GM19351 (cell line): ENCODE results near the gene WNT3.

ENCODE experiments used
- ATAC-seq: cut with Tn5 transposase; IDR thresholded peaks from one replicate; pipeline ENCODE4 v1.9.1; 2021; ENCODE audit warnings: mild to moderate bottlenecking, moderate library complexity; ENCODE audit not compliant: unreplicated experiment

The WNT3 gene

GRCh38 chr17:46836500-46836899 is 18.0 kb upstream of the WNT3 start:
- no peak for ATAC-seq

DNA sequence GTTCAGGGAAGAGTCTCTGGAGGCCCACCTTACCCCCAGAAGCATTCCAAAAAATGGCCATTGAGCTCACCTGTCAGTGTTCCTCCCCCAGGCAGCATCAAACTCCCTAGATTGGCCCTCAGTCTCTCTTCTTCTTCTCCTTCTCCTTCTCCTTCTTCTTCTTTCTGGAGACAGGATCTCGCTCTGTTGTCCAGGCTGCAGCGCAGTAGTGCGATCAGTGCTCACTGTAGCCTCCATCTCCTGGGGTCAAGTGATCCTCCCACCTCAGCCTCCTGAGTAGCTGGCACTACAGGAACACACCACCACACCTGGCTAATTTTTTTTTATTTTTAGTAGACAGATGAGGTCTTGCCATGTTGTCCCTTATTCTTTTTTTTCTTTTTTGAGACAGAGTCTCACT is 16.4 kb upstream of the WNT3 start:
- ATAC-seq: no peak

- no peak for ATAC-seq
Observed at GRCh38 chr17:46833840-46834208, 15.3 kb upstream of the WNT3 start.

GRCh38 chr17:46832945-46833839 is 14.7 kb upstream of the WNT3 start:
- ATAC-seq: no peak

- ATAC-seq: no peak
Observed at GRCh38 chr17:46832331-46832821, 13.9 kb upstream of the WNT3 start.

DNA sequence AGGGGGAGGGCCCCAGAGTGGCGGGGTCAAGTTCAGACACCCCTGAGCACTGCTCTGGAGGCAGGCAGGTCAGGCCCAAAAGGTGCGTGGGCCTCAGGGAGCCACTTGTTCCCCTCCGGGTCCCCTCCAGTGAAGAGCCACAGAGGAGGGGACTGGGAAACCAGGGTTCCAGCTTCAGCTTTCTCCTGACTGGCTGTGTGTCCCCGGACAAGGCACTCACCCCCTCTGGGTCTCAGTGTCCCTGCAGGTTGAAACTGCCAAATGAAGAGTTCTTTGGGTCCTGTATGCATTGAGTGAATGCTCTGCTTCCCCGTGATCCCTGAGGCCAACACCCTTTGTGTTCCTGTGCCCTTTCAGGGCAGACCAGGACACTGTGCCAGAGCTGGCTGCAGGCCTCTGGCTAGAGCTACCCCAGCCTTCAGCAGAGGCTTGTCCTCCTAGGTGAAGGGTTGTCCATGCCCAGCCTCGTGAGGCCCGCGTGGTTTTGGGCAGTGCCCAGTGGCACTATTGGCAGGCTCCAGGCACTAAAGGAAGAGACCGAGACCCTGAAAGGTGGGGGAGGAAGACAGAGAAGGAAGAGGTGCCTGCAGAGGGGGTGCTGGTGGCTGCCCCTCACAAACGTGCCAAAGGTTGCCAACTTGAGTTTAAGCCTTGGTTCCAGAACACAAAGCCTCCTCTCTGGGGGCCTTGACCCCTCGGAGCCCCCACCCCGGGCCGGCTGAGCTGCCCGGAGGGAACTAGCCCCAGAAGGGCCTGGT is 13.3 kb upstream of the WNT3 start:
- ATAC-seq: no peak

- ATAC-seq: no peak
Observed at GRCh38 chr17:46827274-46827673, 8.8 kb upstream of the WNT3 start.

DNA sequence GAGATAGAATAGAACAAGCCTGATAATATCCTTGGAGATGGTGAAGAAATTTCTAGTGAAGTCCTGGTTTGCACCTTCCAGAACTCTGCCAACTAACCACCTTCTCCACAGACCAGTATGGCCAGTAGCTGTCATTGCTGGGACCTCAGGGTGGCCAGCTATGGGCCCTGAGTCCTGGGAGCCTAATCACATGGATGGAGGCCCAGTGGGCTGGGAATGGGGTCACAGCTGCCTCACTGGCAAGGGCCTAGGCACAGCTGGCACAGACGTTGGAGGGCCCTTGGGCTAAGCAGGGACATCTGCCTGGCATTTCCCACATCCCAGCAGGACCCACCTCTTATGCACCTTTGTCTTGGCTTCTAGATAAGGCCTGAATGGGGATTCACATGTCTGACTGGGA is 7.6 kb upstream of the WNT3 start:
- no peak for ATAC-seq

- no peak for ATAC-seq
Observed at GRCh38 chr17:46823657-46824056, 5.2 kb upstream of the WNT3 start.

DNA sequence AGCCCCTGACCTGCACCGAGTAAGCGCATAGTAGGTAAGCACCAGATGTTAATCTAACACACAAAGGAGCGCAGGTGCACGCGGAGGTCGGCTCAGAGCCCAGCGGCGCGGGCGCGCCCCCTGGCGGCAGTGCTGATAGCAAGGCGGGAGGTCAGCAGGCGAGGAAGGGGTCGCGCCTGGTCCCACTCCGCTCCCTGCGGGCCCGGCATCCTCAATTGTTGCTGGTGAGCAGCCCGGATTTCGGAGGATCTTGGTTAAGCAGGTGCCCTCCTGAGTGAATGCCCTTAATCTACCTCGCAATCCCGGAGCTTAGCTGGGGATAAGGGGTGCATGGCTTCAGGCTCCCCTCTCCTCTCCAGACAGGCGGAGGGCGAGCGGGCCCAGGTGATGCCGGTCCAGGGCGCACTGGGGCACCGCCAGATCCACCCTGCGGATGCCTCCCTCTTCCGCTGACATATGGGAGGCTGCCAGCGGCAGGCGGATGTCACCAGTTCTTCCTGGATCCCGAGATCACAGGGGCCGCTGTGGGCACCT is 4.0 kb upstream of the WNT3 start:
- no peak for ATAC-seq

DNA sequence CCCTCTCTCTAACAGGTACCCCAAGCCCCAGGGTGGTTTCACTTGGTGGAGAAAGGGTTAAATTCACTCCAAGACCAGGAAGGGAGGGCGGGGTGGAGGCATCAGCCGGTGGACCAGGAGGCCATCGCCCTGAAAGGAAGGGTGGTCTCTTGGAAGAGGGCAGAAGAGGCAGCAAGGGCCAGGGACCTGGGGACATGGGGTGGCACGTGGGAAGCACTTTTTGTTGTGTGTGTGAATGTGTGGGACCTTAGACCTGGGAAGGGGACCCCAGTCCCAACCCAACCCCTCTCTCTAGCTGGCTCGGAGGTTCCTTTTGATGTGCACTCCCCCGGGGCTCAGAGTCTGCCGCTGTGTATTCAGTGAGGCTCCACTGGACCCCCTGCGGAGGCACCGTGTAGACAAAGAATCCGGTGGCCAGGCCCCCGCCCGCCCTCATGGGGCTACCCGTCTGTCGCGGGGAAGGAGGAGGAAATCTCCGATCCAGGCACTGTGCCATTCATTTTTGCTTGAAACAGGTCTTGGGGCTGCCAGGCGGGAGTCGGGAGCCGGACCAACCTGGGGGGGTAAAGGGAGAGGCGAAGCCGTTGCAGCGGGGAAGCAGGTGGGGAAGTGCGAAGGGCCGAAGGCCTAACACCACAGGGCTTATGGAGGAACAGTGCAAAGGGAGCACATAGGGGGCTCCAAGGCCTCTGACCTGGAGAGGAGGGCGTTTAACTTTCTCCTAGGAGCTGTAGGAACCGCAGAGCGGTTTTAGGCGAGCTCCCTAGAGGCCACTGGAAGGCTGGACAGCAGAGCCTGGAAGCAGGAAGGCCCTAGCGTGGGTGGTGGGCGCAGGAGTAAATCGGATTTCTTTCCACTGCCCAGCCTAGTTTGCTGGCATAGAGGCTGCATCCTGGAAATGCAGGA is 3.2 kb upstream of the WNT3 start:
- no peak for ATAC-seq

GRCh38 chr17:46820592-46821450 is 2.3 kb upstream of the WNT3 start:
- ATAC-seq: no peak

- no peak for ATAC-seq
Observed at GRCh38 chr17:46819906-46820351, 1.4 kb upstream of the WNT3 start.

DNA sequence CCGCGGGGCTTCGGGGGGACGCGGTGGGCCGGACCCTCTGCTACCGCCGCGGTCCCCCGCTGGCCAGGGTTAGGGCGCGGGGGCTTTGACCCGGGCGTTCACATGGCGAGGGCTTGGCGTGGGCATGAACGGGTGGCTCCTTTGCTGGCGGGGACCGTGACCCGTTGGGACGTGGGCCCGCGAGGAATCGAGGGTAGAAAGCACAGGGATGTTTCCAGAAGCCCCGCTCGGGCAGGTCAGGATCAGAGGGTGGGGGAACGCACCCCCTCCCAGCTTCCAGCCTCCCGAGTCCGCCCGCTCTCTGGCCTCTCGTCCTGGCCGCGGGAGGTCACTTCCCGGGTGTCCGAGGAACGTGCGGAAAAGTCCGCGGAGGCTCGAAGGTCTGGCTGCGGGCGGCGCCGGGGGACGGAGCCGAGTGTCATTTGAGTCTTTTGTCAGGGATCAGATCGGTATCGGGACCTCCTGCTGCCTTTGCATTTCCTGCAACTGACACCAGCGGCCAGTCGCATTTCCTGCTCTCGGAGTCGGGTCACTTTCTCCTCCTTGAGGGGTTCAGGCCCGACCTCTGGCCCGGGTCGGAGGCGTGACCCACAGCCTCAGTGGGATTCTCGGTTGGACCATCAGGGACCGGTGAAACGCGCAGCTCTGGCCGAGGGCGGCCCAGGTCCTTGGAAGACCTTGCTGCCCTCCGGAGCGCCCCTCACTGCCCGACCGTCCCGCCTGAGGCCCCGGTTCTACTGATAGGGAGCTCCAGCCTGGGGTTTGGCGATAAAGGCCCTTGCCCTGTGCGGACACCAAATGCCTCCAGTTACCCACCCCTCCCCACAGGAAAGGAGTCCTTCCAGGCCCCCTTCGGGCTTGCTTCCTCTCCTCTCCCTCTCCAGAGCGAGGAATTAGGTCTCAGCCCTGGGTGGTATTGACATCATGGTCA is 702 bp upstream of the WNT3 start:
- ATAC-seq: no peak

- no peak for ATAC-seq
Observed at GRCh38 chr17:46817901-46818209, 637 bp downstream of the WNT3 start.

DNA sequence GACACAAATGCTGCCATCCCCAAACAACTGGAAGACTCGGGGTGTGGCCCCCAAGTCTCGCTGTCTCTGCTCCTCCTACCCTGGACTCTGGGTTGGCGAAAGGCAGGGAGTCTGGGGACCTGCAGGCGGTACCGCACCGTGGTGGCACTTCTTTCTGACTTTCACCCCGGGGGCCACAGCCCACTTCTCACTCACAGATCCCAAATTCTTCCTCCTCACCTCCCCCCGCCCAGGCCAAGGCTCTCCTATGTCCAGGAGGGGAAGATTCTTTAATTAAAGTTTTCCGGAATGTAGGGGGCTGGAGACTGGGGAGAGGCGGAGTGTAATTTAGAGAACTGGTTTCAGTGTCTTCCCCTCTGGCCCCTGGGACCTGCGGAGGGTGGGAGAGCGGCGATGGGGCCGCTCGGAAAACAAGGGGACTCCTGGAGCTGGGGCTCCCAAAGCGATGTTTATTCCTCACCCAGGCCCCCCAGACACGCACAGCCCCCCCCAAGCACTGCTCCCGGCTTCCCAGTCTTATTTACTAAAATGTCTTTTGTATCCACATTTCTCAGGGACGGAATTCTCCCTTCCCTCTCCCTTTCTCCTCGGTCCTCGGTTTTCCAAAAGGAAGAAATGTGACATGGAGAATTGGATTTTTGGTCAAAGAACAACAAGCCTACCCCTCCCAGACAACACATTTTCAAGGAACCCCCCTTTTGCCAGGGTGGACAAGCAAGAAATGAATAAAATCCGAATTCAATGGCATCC is 1.2 kb downstream of the WNT3 start:
- no peak for ATAC-seq

DNA sequence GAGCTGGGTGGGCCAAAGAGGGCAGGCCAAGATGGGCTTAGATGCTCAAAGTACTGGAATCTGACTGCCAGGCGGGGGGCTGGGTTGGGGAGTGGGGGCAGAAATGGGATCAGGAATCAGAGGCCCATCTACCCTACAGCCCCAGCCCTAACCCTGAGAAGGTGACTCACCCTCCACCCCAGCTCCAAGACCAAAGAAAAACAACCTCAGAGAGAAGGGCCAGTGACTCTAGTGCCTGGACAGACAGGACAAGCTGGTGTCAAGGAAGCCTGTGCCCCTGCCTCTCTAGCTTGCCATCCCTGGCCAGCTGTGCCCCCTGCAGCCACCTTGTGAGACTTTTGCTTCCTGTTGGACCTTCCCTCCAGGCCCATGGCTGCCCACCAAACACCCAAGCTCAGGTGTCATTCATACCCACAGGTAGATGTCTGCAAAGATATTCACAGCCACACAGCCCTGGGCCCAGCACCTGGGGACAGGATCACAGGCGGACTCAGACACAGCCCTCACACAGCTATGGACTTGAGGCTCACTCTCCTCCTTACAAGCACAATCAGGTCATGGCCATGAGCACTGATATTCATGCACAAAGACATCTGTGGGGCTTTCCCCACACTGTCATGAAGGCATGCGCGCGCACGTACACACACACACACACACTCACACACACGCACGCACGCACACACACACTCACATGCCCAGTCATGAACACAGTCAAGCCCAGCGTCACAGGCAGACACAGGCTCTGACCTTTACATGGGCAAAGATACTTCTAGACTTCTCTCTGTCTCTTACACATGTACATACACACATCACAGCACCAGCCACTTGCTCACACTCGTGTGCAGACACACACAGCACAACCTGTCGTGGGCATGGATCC is 2.8 kb downstream of the WNT3 start:
- no peak for ATAC-seq
